Renal cortical epithelial cell (primary cell): ENCODE data around the gene SLC12A1. TPM values are rescaled to one million over a fixed set of nuclear protein-coding genes. Genes with fewer than 3 reads are reported as not detected.
"Not testable (repeated sequence)": the region's sequence is repeated elsewhere in the genome, so short reads cannot be mapped to it uniquely, and the experiment has no call there.

ENCODE experiments used
- DNase-seq: peaks from one replicate; pipeline ENCODE4 v3.0.0-alpha.2; 2011; ENCODE audit warnings: low read depth
- total RNA-seq: library from RNA; depleted of rRNA; stranded (reverse); fragments of >200 nt; gene quantifications from 2 replicates; pipeline ENCODE4 v1.2.3, GENCODE V29; 2014

Gene SLC12A1
- total RNA-seq, 1 donor from 2014 or later = 14.1 TPM

- no peak for DNase-seq
Observed at GRCh38 chr15:48307586-48307985, 101.5 kb downstream of the SLC12A1 start.

DNA sequence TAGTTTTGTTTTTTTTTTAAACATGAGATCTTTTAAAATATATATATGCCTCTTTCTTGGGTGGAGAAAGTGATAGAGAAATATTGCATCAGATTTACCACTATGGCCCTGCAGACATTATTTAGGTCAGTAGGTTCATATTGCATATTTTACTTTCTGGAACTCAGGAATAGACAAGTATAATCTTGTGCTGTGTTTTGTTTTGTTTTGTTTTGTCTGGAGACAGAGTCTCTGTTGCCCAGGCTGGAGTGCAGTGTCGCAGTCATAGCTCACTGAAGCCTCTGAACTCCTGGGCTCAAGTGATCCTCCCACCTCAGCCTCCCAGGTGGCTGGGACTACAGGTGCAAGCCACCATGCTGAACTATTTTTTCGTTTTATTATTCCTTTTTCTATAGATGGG, 103.6 kb downstream of the SLC12A1 start:
- DNase-seq = no peak

DNA sequence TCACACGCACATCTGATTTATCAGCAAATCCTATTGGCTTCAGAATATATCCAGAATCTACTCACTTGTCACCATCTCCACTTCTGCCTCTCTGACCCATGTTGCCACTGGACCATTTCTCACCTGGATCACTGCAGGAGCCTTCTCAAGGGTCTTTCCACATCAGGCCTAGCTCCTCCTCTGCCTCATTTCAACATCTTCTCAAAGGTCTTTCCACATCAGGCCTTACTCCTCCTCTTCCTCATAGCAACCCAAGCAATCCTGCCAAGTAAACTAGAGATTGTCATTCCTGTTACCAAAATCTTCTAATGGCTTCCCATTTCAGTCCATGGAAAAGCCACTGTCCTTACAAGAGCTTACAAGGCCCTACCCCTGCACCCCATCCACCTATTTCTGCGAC, 107.1 kb downstream of the SLC12A1 start:
- no peak for DNase-seq

GRCh38 chr15:48315041-48315440, 108.9 kb downstream of the SLC12A1 start:
- no peak for DNase-seq

DNA sequence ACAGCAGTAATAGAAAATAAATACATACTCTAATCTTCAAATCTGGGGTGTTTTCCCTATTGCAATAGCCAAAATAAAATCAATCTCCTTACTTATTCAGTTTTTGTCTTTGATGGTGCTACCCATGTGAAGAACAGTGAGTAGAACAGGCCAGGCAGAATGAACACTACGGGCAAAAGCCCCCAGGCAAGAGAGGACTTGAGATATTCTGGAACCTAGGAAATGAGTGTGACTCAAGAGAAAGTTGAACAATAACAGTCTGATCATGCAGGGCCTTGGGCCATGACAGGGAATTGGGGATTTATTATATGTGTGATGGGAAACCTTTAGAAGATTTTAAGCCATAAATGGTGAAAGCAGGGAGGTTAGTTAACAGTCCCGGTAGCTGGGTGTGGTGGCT, 111.1 kb downstream of the SLC12A1 start:
- DNase-seq = peak; percentile 4

- DNase-seq = no peak
Observed at GRCh38 chr15:48318131-48318530, 112.0 kb downstream of the SLC12A1 start.

- DNase-seq = no peak
Observed at GRCh38 chr15:48323294-48323693, 117.2 kb downstream of the SLC12A1 start.

DNA sequence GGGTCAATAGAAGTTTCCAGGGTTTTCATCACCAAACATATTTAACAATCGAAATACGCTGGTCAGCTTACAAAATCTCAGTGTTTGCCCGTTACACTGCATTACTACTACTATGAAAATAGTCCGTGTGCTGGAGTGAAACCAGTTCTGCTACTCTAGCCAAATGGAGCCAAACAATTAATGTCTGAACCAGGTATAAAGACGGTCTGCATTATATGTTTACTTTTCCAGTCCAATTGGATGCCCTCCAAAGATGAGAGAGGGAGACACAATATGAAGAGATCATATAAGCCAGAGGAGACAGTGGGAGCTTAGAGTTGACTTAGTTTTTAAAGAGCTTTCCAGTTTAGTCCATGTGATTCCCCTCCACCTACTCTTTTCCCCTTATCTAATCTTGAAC, 118.8 kb downstream of the SLC12A1 start:
- no peak for DNase-seq

- no peak for DNase-seq
Observed at GRCh38 chr15:48325400-48325799, 119.3 kb downstream of the SLC12A1 start.

DNA sequence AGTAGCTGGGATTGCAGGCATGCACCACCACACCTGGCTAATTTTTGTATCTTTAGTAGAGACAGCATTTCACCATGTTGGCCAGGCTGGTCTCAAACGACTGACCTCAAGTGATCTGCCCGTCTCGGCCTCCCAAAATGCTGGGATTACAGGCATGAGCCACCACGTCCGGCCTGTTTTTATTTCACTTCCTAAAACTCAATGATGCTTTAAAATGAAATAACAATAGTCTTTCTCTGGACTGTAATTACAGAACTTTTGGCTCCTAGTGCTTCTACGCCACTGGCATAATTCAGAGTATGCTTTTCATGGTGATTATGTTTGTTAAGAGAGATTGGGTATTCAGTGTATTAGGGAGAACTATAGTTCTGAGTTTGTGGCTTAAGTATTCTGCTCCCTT, 120.1 kb downstream of the SLC12A1 start:
- DNase-seq = not testable (repeated sequence)

DNA sequence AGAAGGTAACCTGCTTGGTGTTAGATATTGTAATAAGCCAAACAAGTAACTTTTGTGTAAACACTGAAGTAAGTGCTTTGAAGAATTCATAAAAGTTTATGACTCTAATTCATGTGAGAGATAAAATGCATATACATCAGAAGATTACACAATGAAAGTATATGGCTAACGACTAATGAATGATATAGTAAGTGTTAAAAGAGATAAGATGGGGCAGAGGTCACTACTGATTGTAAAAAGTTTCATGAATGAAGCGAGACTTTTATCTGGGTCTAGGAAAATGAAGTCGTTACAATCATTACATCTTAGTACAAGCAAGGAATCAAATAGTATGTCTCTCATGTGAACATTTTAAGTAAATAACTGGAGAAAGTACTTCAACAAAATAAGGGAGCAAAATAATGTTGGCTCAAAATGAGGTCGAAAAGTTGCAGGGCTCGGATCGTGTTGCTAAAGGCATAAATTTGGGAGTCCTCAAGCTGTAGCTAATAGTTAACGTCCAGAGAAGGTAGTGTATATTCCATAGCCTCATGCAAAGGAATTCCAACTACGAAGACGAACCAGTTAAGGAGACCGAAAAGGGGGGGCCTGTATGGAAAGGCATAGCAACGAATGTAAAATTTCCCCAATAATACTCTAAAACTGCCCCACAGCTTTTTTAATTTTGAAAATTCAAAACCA, 124.1 kb downstream of the SLC12A1 start:
- peak; percentile 20 for DNase-seq

DNA sequence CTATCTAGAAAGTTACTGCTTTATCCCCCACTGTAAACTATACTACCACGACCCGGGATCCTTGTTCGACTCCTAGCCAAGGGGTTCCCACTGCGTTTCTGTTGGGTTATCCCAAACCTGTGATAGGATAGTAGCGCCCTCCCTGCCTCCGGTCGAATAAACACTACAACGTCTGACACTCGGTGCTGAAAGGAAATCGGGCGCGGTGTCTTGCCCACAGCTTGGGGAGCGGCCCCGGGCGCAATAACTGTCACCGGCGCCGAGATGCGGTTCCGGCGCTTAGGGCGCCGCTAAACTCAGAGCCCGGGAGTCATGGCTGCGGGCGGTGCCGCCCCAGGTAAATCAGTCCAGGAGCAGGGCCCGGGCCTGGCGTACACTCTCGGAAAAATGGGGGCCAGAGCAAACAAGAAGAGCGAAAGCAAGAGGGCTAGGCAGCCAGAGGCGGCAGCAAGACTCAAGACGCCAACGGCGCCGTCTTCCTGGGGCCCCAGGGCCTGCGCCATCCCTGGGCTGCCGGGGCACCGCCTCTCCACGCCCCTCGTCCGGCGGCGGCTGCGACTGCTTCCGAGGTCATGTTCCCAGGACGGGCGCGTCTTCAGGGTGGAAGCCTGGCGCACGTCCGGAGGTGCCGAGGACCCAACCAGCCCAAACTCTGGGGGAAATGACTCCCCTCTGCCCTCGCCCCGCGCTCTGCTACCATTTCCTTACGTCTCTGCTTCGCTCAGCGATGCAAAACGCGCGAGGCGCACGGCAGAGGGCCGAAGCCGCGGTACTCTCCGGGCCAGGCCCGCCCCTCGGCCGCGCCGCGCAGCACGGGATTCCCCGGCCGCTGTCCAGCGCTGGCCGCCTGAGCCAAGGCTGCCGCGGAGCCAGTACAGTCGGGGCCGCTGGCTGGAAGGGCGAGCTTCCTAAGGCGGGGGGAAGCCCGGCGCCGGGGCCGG, 125.0 kb downstream of the SLC12A1 start, which contains the start of gene DUT:
Gene DUT, plus strand, starts transcription at position 575 of the 941 bp plus-strand sequence. Its CDS starts 87 bp downstream, at position 662.
- peak; percentile 51 for DNase-seq

DNA sequence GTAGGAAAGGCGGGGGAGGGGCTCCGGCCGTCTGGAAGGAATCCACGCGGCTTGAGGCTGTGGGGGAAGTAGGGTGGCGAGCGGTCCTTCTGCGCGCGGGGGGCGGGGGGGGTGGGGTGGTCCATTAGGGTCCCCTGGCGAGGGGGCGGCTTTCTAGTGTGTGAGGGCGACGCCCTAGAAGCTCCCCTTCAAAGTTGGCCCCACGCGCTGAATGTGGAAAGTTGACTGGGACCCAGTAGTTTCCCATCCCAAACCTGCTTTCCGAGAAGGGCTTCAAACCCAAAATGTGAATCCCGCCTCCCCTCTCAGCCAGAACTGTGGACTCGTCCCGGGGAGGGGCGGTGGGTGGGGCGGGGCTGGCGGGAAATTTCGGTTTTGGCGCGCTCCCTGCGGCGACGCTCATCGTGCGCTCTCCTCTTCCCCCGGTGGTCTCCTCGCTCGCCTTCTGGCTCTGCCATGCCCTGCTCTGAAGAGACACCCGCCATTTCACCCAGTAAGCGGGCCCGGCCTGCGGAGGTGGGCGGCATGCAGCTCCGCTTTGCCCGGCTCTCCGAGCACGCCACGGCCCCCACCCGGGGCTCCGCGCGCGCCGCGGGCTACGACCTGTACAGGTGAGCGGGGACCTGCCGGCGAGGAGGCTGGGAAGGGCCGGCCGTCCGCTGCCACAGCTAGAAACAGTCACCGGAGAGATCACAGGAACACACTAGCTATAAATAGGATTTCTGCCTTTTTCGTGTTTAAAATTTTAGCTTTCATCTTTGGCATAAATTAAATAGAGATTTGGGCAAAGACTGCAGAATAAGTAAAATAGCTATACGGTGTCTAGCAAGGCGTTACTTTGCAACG, 125.9 kb downstream of the SLC12A1 start:
- DNase-seq = no peak

- no peak for DNase-seq
Observed at GRCh38 chr15:48332642-48333034, 126.5 kb downstream of the SLC12A1 start.

GRCh38 chr15:48333540-48333939, 127.4 kb downstream of the SLC12A1 start:
- DNase-seq = no peak

DNA sequence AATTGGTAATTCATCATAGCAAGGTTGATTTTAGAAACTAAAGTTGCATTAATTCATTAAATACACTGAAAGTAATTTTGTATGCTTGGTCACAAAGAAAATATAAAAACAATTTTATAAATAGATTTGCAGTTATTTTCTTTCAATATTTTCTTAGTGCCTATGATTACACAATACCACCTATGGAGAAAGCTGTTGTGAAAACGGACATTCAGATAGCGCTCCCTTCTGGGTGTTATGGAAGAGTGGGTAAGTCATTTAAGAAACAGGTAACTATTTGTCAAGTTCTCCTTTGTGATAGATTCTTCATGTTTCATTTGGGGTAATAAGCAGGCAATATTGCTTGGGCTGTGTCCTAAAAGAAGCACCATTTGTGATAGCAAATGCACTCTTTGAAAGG, 128.2 kb downstream of the SLC12A1 start:
- DNase-seq = no peak

- DNase-seq = no peak
Observed at GRCh38 chr15:48336940-48337339, 130.8 kb downstream of the SLC12A1 start.

DNA sequence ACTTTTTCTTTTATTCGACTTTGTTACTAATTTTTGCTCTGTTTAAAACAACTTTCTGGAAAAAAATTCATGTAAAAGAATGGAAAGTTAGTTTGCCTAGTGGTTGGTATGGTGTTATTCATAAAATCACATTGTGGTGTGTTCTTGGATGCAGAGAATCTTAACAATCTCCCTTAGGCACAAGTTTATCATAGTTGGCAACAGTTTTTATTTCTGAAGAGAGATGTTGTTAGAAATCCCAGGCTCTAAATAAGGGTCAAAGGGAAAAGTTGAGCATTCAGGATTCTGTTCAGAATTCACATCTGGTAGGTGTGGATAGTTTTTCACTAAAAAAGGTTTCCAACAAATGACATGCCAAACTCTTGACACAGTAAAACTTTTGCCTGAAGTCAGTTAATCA, 131.5 kb downstream of the SLC12A1 start:
- peak; percentile 4 for DNase-seq

DNA sequence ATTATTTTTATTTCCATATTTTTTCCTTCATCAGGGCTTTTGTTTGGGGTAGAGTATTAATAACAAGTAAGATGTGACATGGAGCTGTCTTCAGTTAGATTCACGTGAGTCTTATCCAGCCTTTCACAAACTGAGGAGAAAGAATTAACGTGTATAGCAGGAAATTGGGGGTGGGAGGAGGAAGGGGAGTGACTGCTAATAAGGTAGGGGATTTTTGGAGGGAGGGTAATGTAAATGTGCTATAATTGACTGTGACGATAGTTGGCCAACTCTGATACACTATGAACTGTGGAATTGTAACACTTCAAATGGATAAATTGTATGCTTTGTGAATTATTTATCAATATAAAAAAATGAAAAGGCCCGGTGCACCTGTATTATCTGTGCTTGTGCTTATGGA, 134.0 kb downstream of the SLC12A1 start:
- no peak for DNase-seq

- no peak for DNase-seq
Observed at GRCh38 chr15:48343865-48344264, 137.8 kb downstream of the SLC12A1 start.

DNA sequence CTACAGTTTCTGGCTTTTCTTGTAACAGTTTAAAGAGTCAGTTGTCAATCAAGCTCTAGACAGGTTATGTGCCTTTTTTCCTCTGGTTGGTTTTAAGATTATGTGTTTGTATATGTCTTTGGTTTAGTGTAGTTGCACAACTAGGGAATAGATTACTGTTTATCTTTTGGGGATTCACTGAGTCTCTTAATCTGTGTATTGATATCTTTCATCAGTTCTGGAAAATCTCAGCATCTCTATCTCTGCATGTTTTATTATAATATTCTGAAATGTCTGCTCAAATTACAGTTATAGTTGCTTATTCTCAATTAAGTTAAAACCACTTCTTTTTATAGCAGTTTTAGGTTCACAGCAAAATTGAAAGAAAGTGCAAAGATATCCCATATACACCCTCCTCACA, 139.4 kb downstream of the SLC12A1 start:
- no peak for DNase-seq

GRCh38 chr15:48352474-48353072, 146.5 kb downstream of the SLC12A1 start:
- DNase-seq = peak; percentile 82
